Heart left ventricle (tissue), 16 donors: Measurements from ENCODE around the gene WDR33. TPM values are rescaled to one million over a fixed set of nuclear protein-coding genes. Genes with fewer than 3 reads are reported as not detected.

Experiments
- ATAC-seq, 4 donors: fragments of 200-7000 bp; cut with Tn5 transposase; one replicate each; pipeline ENCODE4 v1.9.1; 2020 to 2022; ENCODE audit warnings: moderate library complexity in 4 of 4, mild to moderate bottlenecking in 3 of 4, moderate number of reproducible peaks in 1 of 4
- DNase-seq, 5 donors: peaks; one replicate each; pipeline ENCODE4 v3.0.0-alpha.2; 2020
- H3K27ac ChIP-seq, 12 donors: fragments of 200-600 bp; sonication (generic) in 4 of 12; one replicate each; pipeline versions ENCODE4 v1.5.0 to v1.8.0; 2016 to 2022; ENCODE audit warnings: mild to moderate bottlenecking in 2 of 12
- H3K27me3 ChIP-seq, 9 donors: fragments of 200-600 bp; sonication (generic) in 2 of 9; one replicate each; pipeline versions ENCODE4 v1.5.1 to v1.8.0; 2016 to 2022; ENCODE audit warnings: mild to moderate bottlenecking in 3 of 9
- H3K36me3 ChIP-seq, 9 donors: fragments of 200-600 bp; sonication (generic) in 2 of 9; one replicate each; pipeline versions ENCODE4 v1.5.0 to v1.8.0; 2018 to 2022; ENCODE audit warnings: mild to moderate bottlenecking in 2 of 9
- H3K4me1 ChIP-seq, 12 donors: fragments of 200-600 bp; sonication (generic) in 4 of 12; one replicate each; pipeline versions ENCODE4 v1.5.0 to v1.8.0; 2016 to 2022; ENCODE audit warnings: mild to moderate bottlenecking in 3 of 12
- H3K4me3 ChIP-seq, 12 donors: fragments of 200-600 bp; sonication (generic) in 4 of 12; one replicate each; pipeline versions ENCODE4 v1.5.0 to v1.8.0; 2017 to 2022; ENCODE audit warnings: mild to moderate bottlenecking in 9 of 12, moderate library complexity in 4 of 12
- H3K9me3 ChIP-seq, 12 donors: fragments of 200-600 bp; sonication (generic) in 4 of 12; one replicate each; pipeline versions ENCODE4 v1.5.0 to v1.8.0; 2016 to 2022; ENCODE audit warnings: mild to moderate bottlenecking in 1 of 12
- CTCF ChIP-seq, 12 donors: fragments of 200-600 bp; sonication (generic) in 4 of 12; IDR thresholded peaks; one replicate each; pipeline versions ENCODE4 v1.5.0 to v1.8.0; 2018 to 2022; ENCODE audit warnings: antibody characterized with exemption in 12 of 12, mild to moderate bottlenecking in 5 of 12
- POLR2A ChIP-seq, 2 donors: fragments of 450-650 bp; IDR thresholded peaks; one replicate each; pipeline ENCODE4 v1.6.1; 2017; ENCODE audit warnings: antibody characterized with exemption in 2 of 2, mild to moderate bottlenecking in 2 of 2, moderate library complexity in 2 of 2
- WGBS, 4 donors: extraction: QIAGEN DNeasy Blood & Tissue Kit in 2 of 4; methylation state at CpG; one replicate each; pipeline versions ENCODE4 v1.1.5 to v1.1.7; 2013 to 2018; 5-methylcytosine and 5-hydroxymethylcytosine counted together
- intact Hi-C, 10 donors: fragments of 100-400 bp; cut with DNase I; formaldehyde crosslinking; loops; one replicate each; pipeline versions ENCODE4 v1.11.1 to v1.14.2; 2022
- polyA plus RNA-seq, 2 donors: library from polyadenylated mRNA; stranded (reverse); fragments of 200-250 nt; gene quantifications; one replicate each; pipeline ENCODE4 v1.2.3, GENCODE V29; 2013
- total RNA-seq, 9 donors: library from RNA; depleted of rRNA in 2 of 9; stranded (reverse); fragments of >200 nt in 2 of 9; fragmentation: NEBNext Ultra II Directional in 3 of 9; extraction: Animal tissue kit (Norgen Biotek cat#: 25700) in 3 of 9; gene quantifications; one replicate each; pipeline versions ENCODE4 v1.1.0 to v1.2.4, GENCODE V29; 2016 to 2023
- donor health status: ischemic (EF 13 %, LVEDD 7.1; RV severe dilation, severe dysfunction).
- donor health status: healthy with polysubstance abuse.
- donor health status: DM: no; HTN: yes; CAD: no.
- donor health status: DM: no; HTN: no; CAD: no.
- donor health status: ischemic (EF 25% LVEDD 6.9; RV normal size, moderate dysfunction).
- donor health status: ischemic (EF 25% LVEDD 5.7; RV mildly dilated, moderate dysfunction).
- donor health status: healthy.
- donor health status: DM: yes; HTN: yes; CAD: no.
- donor health status: ischemic (EF 35%, LVEDD 5.7; RV mildly dilated, moderate dysfunction).
- donor health status: nonischemic (EF 11% LVEDD 7.7; RV severe dilation, severe dysfunction).
- donor health status: DM: yes; HTN: yes; CAD: no.
- donor health status: PGD.
- donor health status: ischemic (EF 29% LVEDD 5.4; RV normal size, mild dysfunction).
- donor health status: nonischemic (EF 23%, LVEDD 6.1; RV moderate dilation, normal function).

Gene WDR33
- total and polyA plus RNA-seq, 11 donors = 15.4 to 49.9 (median 41.1) TPM

GRCh38 chr2:127663566-127664064 is 147.4 kb downstream of the WDR33 start:
- H3K36me3 ChIP-seq = peaks cover 0 to 11% (median 3%) of the 10 kb centered on the region in 9 donors
- H3K4me1 ChIP-seq = peaks cover 13 to 98% (median 80%) of the 10 kb centered on the region in 12 donors
- peak overlapping the region; percentile 82 to 98 (median 88) for H3K27ac ChIP-seq
- H3K4me3 ChIP-seq = peak overlapping the region in 9 of 12 donors; percentile 8 to 52 (median 43)
- peaks cover 0 to 11% (median 0%) of the 10 kb centered on the region in 12 donors for H3K9me3 ChIP-seq
- ATAC-seq = no peak
- peaks cover 0 to 30% (median 0%) of the 10 kb centered on the region in 9 donors for H3K27me3 ChIP-seq
- DNase-seq = peak in 1 of 5 donors; percentile 34
- TF ChIP-seq POLR2A (IDR thresholded peaks at IDR 0.05) (no peak), CTCF (IDR thresholded peaks at IDR 0.05) (no peak)
- 32 to 46% (median 36%) methylated on average over 5 to 6 of the region's 6 CpGs for WGBS, 4 donors
- intact Hi-C loops = no loop called here

GRCh38 chr2:127662937-127663565 is 147.9 kb downstream of the WDR33 start:
- DNase-seq (peak in 4 of 5 donors; percentile 18 to 58 (median 29)), ATAC-seq (peak in 1 of 4 donors; percentile 27)
- H3K27me3 ChIP-seq = peaks cover 0 to 30% (median 0%) of the 10 kb centered on the region in 9 donors
- WGBS, 4 donors = 40 to 46% (median 43%) methylated on average over 7 to 9 of the region's 9 CpGs
- H3K9me3 ChIP-seq = peaks cover 0 to 7% (median 0%) of the 10 kb centered on the region in 12 donors
- peak overlapping the region; percentile 82 to 98 (median 88) for H3K27ac ChIP-seq
- intact Hi-C loops = no loop called here
- no peak for TF ChIP-seq CTCF (IDR thresholded peaks at IDR 0.05)
- no peak for TF ChIP-seq POLR2A (IDR thresholded peaks at IDR 0.05)
- H3K4me1 ChIP-seq = peaks cover 13 to 98% (median 83%) of the 10 kb centered on the region in 12 donors
- H3K36me3 ChIP-seq = peaks cover 0 to 12% (median 4%) of the 10 kb centered on the region in 9 donors
- H3K4me3 ChIP-seq = peak overlapping the region in 9 of 12 donors; percentile 8 to 52 (median 43)

- peaks cover 0 to 18% (median 11%) of the 10 kb centered on the region in 9 donors for H3K36me3 ChIP-seq
- H3K4me3 ChIP-seq = peak overlapping the region in 1 of 12 donors; percentile 5
- peaks cover 0 to 30% (median 0%) of the 10 kb centered on the region in 9 donors for H3K27me3 ChIP-seq
- H3K4me1 ChIP-seq = peaks cover 19 to 99% (median 90%) of the 10 kb centered on the region in 12 donors
- 15 to 25% (median 18%) methylated on average over 5 to 9 of the region's 9 CpGs for WGBS, 4 donors
- peak overlapping the region; percentile 64 to 98 (median 87) for H3K27ac ChIP-seq
- intact Hi-C loops = no loop called here
- TF ChIP-seq POLR2A (IDR thresholded peaks at IDR 0.05) (no peak), CTCF (IDR thresholded peaks at IDR 0.05) (peak in 7 of 12 donors; percentile 14 to 47 (median 27))
- DNase-seq (peak; percentile 56 to 82 (median 67)), ATAC-seq (peak; percentile 23 to 48 (median 29))
- no peaks in the 10 kb centered on the region for H3K9me3 ChIP-seq
Observed at GRCh38 chr2:127661949-127662510, 148.9 kb downstream of the WDR33 start.
